Measurements from ENCODE around the gene LCN12. TPM values are rescaled to one million over a fixed set of nuclear protein-coding genes. Genes with fewer than 3 reads are reported as not detected.
A peak's percentile ranks its signal among the peaks of the same experiment; 100 is the strongest.

The LCN12 gene
- total RNA-seq, 1 donor from 2014 or later = not detected

GRCh38 chr9:136985027-136985602 is 33.0 kb downstream of the LCN12 start:
- Histone ChIP-seq H3K4me1 (peaks cover 13% of the 10 kb centered on the region), H3K9me3 (ENCODE audit: low read depth) (no peaks in the 10 kb centered on the region), H3K27me3 (peaks cover 29% of the 10 kb centered on the region), H4K20me1 (ENCODE audit: low read depth) (no peaks in the 10 kb centered on the region), H3K79me2 (ENCODE audit: low read depth) (no peaks in the 10 kb centered on the region), H3K27ac (no peak overlapping the region), H3K9ac (no peak overlapping the region), H2AFZ (replicated peaks) (no peak overlapping the region), H3K36me3 (no peaks in the 10 kb centered on the region), H3F3A (ENCODE audit: low read depth) (peaks cover 7% of the 10 kb centered on the region), H3K4me2 (peak overlapping the region; percentile 67), H3K4me3 (peak overlapping the region; percentile 25)
- TF ChIP-seq, protein P1, sequence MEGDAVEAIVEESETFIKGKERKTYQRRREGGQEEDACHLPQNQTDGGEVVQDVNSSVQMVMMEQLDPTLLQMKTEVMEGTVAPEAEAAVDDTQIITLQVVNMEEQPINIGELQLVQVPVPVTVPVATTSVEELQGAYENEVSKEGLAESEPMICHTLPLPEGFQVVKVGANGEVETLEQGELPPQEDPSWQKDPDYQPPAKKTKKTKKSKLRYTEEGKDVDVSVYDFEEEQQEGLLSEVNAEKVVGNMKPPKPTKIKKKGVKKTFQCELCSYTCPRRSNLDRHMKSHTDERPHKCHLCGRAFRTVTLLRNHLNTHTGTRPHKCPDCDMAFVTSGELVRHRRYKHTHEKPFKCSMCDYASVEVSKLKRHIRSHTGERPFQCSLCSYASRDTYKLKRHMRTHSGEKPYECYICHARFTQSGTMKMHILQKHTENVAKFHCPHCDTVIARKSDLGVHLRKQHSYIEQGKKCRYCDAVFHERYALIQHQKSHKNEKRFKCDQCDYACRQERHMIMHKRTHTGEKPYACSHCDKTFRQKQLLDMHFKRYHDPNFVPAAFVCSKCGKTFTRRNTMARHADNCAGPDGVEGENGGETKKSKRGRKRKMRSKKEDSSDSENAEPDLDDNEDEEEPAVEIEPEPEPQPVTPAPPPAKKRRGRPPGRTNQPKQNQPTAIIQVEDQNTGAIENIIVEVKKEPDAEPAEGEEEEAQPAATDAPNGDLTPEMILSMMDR (IDR thresholded peaks at IDR 0.05) = no peak
- TF ChIP-seq EZH2phosphoT487 (IDR thresholded peaks at IDR 0.05) (no peak), EZH2 (IDR thresholded peaks at IDR 0.05) (peak; percentile 39)
- no peaks in the 10 kb centered on the region for H3K9me3 Mint-ChIP-seq
- H3K27ac Mint-ChIP-seq = no peak overlapping the region
- peaks cover 17% of the 10 kb centered on the region for H3K4me1 Mint-ChIP-seq
- no peak overlapping the region for H3K4me3 Mint-ChIP-seq
- no peaks in the 10 kb centered on the region for H3K36me3 Mint-ChIP-seq
- DNase-seq (ENCODE audit: low spot score) = no peak
- H3K27me3 Mint-ChIP-seq (ENCODE audit: insufficient read depth, low read depth) = peaks cover 4% of the 10 kb centered on the region

GRCh38 chr9:136985853-136986252 is 33.8 kb downstream of the LCN12 start:
- Histone ChIP-seq H3K9me3 (ENCODE audit: low read depth) (no peaks in the 10 kb centered on the region), H3F3A (ENCODE audit: low read depth) (peaks cover 14% of the 10 kb centered on the region), H3K4me2 (peak overlapping the region; percentile 67), H3K9ac (no peak overlapping the region), H4K20me1 (ENCODE audit: low read depth) (no peaks in the 10 kb centered on the region), H2AFZ (replicated peaks) (no peak overlapping the region), H3K27me3 (peaks cover 29% of the 10 kb centered on the region), H3K4me1 (peaks cover 13% of the 10 kb centered on the region), H3K4me3 (peak overlapping the region; percentile 25), H3K36me3 (no peaks in the 10 kb centered on the region), H3K79me2 (ENCODE audit: low read depth) (no peaks in the 10 kb centered on the region), H3K27ac (no peak overlapping the region)
- H3K4me3 Mint-ChIP-seq = no peak overlapping the region
- TF ChIP-seq EZH2phosphoT487 (IDR thresholded peaks at IDR 0.05) (no peak), EZH2 (IDR thresholded peaks at IDR 0.05) (no peak)
- TF ChIP-seq, protein P1 (IDR thresholded peaks at IDR 0.05) = no peak
- DNase-seq (ENCODE audit: low spot score) = no peak
- H3K36me3 Mint-ChIP-seq = no peaks in the 10 kb centered on the region
- no peak overlapping the region for H3K27ac Mint-ChIP-seq
- peaks cover 15% of the 10 kb centered on the region for H3K4me1 Mint-ChIP-seq
- peaks cover 3% of the 10 kb centered on the region for H3K9me3 Mint-ChIP-seq
- H3K27me3 Mint-ChIP-seq (ENCODE audit: insufficient read depth, low read depth) = peaks cover 8% of the 10 kb centered on the region

- H3K36me3 ChIP-seq = no peaks in the 10 kb centered on the region
Observed at GRCh38 chr9:136988872-136989271, 36.8 kb downstream of the LCN12 start.

More at GRCh38 chr9:136988872-136989271, 36.8 kb downstream of the LCN12 start:
- Histone ChIP-seq H3K9ac (no peak overlapping the region), H3F3A (ENCODE audit: low read depth) (peaks cover 20% of the 10 kb centered on the region), H3K4me1 (peaks cover 13% of the 10 kb centered on the region), H4K20me1 (ENCODE audit: low read depth) (peaks cover 8% of the 10 kb centered on the region), H3K79me2 (ENCODE audit: low read depth) (peaks cover 10% of the 10 kb centered on the region), H3K4me2 (no peak overlapping the region), H2AFZ (replicated peaks) (no peak overlapping the region), H3K9me3 (ENCODE audit: low read depth) (no peaks in the 10 kb centered on the region), H3K27me3 (peaks cover 38% of the 10 kb centered on the region), H3K4me3 (no peak overlapping the region), H3K27ac (no peak overlapping the region)
- Mint-ChIP-seq H3K4me3 (no peak overlapping the region), H3K36me3 (no peaks in the 10 kb centered on the region), H3K27me3 (ENCODE audit: insufficient read depth, low read depth) (peaks cover 11% of the 10 kb centered on the region), H3K27ac (no peak overlapping the region), H3K9me3 (peaks cover 3% of the 10 kb centered on the region), H3K4me1 (peaks cover 13% of the 10 kb centered on the region)
- TF ChIP-seq EZH2 (IDR thresholded peaks at IDR 0.05) (no peak), EZH2phosphoT487 (IDR thresholded peaks at IDR 0.05) (no peak)
- TF ChIP-seq, protein P1 (IDR thresholded peaks at IDR 0.05) = no peak
- no peak for DNase-seq (ENCODE audit: low spot score)

All from neural progenitor cell (in vitro differentiated cells).